ENCODE measurements around the gene CYP27B1.

DNA sequence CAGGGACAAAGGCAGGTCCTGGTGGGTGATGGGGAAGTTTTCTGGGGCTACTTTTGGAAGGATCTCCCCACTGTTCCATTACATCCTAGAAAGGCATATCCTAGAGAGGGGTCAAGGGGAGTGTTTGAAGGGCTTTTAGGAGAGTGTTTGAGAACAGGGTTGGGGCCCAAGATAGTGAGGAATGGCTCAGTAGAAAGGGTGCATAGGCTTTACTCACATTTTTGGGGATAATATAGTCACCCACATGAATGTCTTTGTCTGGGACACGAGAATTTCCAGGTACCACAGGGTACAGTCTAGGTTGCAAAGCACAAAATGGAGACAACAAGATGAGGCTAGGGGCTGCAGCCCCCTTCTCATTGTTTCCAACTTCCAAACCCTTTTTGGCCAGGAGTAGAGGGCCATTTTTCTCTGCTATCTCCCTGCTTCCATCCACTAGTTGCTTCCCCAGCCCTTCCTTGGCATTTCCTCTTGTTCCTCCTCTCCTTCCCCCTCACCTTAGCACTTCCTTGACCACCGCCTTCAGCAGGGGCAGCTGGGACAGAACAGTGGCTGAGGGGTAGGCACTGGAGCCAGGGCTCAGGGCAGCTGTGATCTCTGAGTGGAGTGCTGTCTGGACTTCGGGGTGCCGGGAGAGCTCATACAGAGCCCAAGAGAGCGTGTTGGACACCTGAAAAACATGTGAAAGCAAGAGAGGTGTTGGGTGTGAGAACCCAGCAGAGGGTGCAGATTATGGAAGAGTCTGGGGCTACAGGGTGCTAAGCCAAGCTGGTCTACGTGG lies 2.8 kb downstream of the CYP27B1 start:
- TF ChIP-seq POLR2A (IDR thresholded peaks at IDR 0.05; ENCODE audit: low read depth, low read length): no peak
- TF ChIP-seq POLR2AphosphoS5 (IDR thresholded peaks at IDR 0.05; ENCODE audit: low read depth, low read length): no peak
